Endothelial cell of umbilical vein (primary cell): ENCODE data around the gene EPRS1. TPM values are rescaled to one million over a fixed set of nuclear protein-coding genes. Genes with fewer than 3 reads are reported as not detected.

Experiments
- BruUV-seq: library from RNA; stranded (reverse); fragments of 400-500 nt; replicated peaks from 2 replicates; lab custom pipeline; 2021; lab: Mats Ljungman, UMichigan
- CTCF ChIA-PET: fragments of 300-600, 350-600 bp; sonication (Branson Sonifier 250); formaldehyde crosslinking; loops from one replicate; lab custom pipeline; 2021; ENCODE audit warnings: antibody characterized with exemption, inconsistent platforms; lab: Charles Lee
- POLR2A ChIA-PET: fragments of 300-600, 350-600 bp; sonication (Branson Sonifier 250); formaldehyde crosslinking; loops from one replicate; lab custom pipeline; 2021; ENCODE audit warnings: antibody characterized with exemption, inconsistent platforms; lab: Charles Lee
- DNase-seq: peaks from one replicate; pipeline ENCODE4 v3.0.0-alpha.2; 2011; ENCODE audit warnings: low read depth, low spot score
- FAIRE-seq: peaks from 2 replicates; lab custom pipeline; 2011; peaks lifted over from hg19 to GRCh38; lab: Jason Lieb, UNC
- H2AFZ ChIP-seq: 2 replicates; pipeline ENCODE4 v1.6.0; 2012; ENCODE audit warnings: low read depth, low read length, control low read depth, inconsistent platforms
- H3K27ac ChIP-seq: 2 replicates; pipeline ENCODE4 v1.5.1; 2011; ENCODE audit warnings: low read depth, mild to moderate bottlenecking, control low read depth, low read length, moderate library complexity; ENCODE audit not compliant: insufficient read depth
- H3K27me3 ChIP-seq, 2 experiments: 2 replicates each; pipeline versions ENCODE4 v1.6.0 to v1.6.1; 2011; ENCODE audit warnings: low read length in 2 of 2, mixed read lengths in 1 of 2; ENCODE audit not compliant: control insufficient read depth in 2 of 2, insufficient read depth in 2 of 2
- H3K36me3 ChIP-seq, 2 experiments: 2 replicates in 1 of 2; 3 replicates in 1 of 2; pipeline ENCODE4 v1.5.1; 2011; ENCODE audit warnings: low read length in 2 of 2, mild to moderate bottlenecking in 1 of 2, moderate library complexity in 1 of 2; ENCODE audit not compliant: control insufficient read depth in 2 of 2, insufficient read depth in 2 of 2; ENCODE audit errors: extremely low read depth in 1 of 2
- H3K4me1 ChIP-seq: 3 replicates; pipeline ENCODE4 v1.5.1; 2011; ENCODE audit warnings: mild to moderate bottlenecking, low read length; ENCODE audit not compliant: control insufficient read depth, insufficient read depth; ENCODE audit errors: extremely low read depth
- H3K4me2 ChIP-seq: 2 replicates; pipeline ENCODE4 v1.6.1; 2011; ENCODE audit warnings: low read length, control low read depth, mixed read lengths; ENCODE audit not compliant: insufficient read depth
- H3K4me3 ChIP-seq, 3 experiments: fragments of 200-600 bp in 1 of 3; sonication (generic), shearing (Covaris generic) in 1 of 3; replicated peaks in 1 of 3; 2 replicates each; pipeline ENCODE4 v1.5.1; 2011 to 2016; ENCODE audit warnings: control low read depth in 3 of 3, low read length in 3 of 3, mild to moderate bottlenecking in 2 of 3, inconsistent platforms in 1 of 3, low read depth in 1 of 3, moderate library complexity in 1 of 3; ENCODE audit not compliant: insufficient read depth in 1 of 3
- H3K79me2 ChIP-seq: 2 replicates; pipeline ENCODE4 v1.6.0; 2012; ENCODE audit warnings: low read length, inconsistent platforms; ENCODE audit not compliant: control insufficient read depth, insufficient read depth
- H3K9ac ChIP-seq: replicated peaks from 2 replicates; pipeline ENCODE3; 2011; ENCODE audit warnings: low read length, control low read depth; ENCODE audit not compliant: insufficient read depth; ENCODE audit errors: extremely low read depth
- H3K9me1 ChIP-seq: replicated peaks from 3 replicates; pipeline ENCODE4 v1.6.0; 2011; ENCODE audit warnings: mild to moderate bottlenecking, low read length; ENCODE audit not compliant: control insufficient read depth, insufficient read depth; ENCODE audit errors: extremely low read depth
- H3K9me3 ChIP-seq: replicated peaks from 2 replicates; pipeline ENCODE4 v1.5.1; 2012; ENCODE audit warnings: low read length, inconsistent platforms; ENCODE audit not compliant: control insufficient read depth, insufficient read depth
- H4K20me1 ChIP-seq: replicated peaks from 2 replicates; pipeline ENCODE3; 2011; ENCODE audit warnings: mild to moderate bottlenecking, low read length; ENCODE audit not compliant: control insufficient read depth, insufficient read depth; ENCODE audit errors: extremely low read depth
- EZH2 ChIP-seq: IDR thresholded peaks from 2 replicates; pipeline ENCODE4 v1.6.1; 2012; ENCODE audit warnings: borderline replicate concordance, low read depth, mild to moderate bottlenecking, moderate library complexity, low read length, inconsistent platforms; ENCODE audit not compliant: severe bottlenecking
- FOS ChIP-seq: IDR thresholded peaks from 2 replicates; pipeline ENCODE4 v1.6.1; 2011; ENCODE audit warnings: mild to moderate bottlenecking, low read length, moderate library complexity, borderline replicate concordance; ENCODE audit not compliant: insufficient read depth
- GATA2 ChIP-seq: IDR thresholded peaks from 2 replicates; pipeline ENCODE4 v1.7.0; 2011; ENCODE audit warnings: low read depth, mild to moderate bottlenecking, moderate library complexity, mixed read lengths, low read length; ENCODE audit not compliant: insufficient read length, insufficient read depth
- JUN ChIP-seq: IDR thresholded peaks from 2 replicates; pipeline ENCODE4 v1.6.1; 2011; ENCODE audit warnings: borderline replicate concordance, low read depth; ENCODE audit not compliant: insufficient read length, insufficient read depth
- MYC ChIP-seq: IDR thresholded peaks from one replicate; pipeline ENCODE4 v1.6.1; 2011; ENCODE audit warnings: mild to moderate bottlenecking, low read depth, low read length
- POLR2A ChIP-seq: IDR thresholded peaks from 2 replicates; pipeline ENCODE4 v1.6.1; 2012; ENCODE audit warnings: low read depth, mild to moderate bottlenecking, control low read depth, low read length
- POLR2AphosphoS5 ChIP-seq: IDR thresholded peaks from 2 replicates; pipeline ENCODE4 v1.6.1; 2012; ENCODE audit warnings: low read depth, mild to moderate bottlenecking, control low read depth, low read length, moderate library complexity; ENCODE audit not compliant: insufficient read depth
- dilution Hi-C: fragments of 300-500 bp; cut with MboI; formaldehyde crosslinking; loops from one replicate; pipeline ENCODE4 v1.15.0; 2019; ENCODE audit warnings: low sequenced_read_pairs; ENCODE audit not compliant: extremely low pct_ligation_motif_present
- intact Hi-C: fragments of 100-400 bp; cut with micrococcal nuclease; formaldehyde crosslinking; loops from one replicate; pipeline ENCODE4 v1.10.0; 2022
- polyA plus RNA-seq, 4 experiments: library from polyadenylated mRNA; depleted of rRNA in 3 of 4; stranded (reverse) in 3 of 4; unstranded in 1 of 4; fragments of >200 nt; gene quantifications; 2 replicates each; pipeline versions ENCODE4 v1.2.1 to v1.2.3, GENCODE V29; 2011 to 2012; ENCODE audit warnings: missing spikeins in 1 of 4
- total RNA-seq: library from RNA; stranded (reverse); gene quantifications from 2 replicates; pipeline ENCODE4 v1.2.3, GENCODE V29; 2021
- TF ChIP-seq, protein P1 (sequence below): IDR thresholded peaks from 2 replicates; pipeline ENCODE4 v1.6.1; 2011; ENCODE audit not compliant: insufficient read depth, insufficient read length
- TF ChIP-seq, protein P2 (sequence below), 2 donors: IDR thresholded peaks; 1 replicate in 1 of 2; 2 replicates in 1 of 2; pipeline ENCODE4 v1.5.1; 2011; ENCODE audit warnings: low read length in 2 of 2, mild to moderate bottlenecking in 2 of 2, moderate library complexity in 2 of 2, control low read depth in 1 of 2, inconsistent platforms in 1 of 2, low read depth in 1 of 2; ENCODE audit not compliant: insufficient read depth in 1 of 2; ENCODE audit errors: extremely low read depth in 1 of 2

Gene EPRS1
- total and polyA plus RNA-seq, 2 donors (not counting 3 experiments of a cell fraction or from before 2014, with no cell fraction given) = 22.9 to 109 TPM

DNA sequence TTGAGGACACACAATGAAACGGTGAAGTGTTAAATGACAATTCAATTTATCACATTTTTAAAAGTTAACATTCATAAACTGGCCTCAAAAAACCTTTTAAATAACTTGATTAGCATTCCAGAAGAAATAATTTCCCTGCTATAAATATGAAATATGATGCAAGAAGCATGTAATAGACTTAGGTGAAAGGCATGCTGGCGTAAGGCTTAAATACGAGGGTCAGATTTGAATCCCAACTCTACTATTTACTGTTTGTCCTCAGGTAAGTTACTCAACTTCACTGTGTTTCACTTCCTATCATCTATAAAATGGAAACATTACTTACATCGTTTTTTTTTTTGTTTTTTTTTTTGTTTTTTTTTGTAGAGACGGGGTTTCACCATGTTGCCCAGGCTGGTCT is 40.8 kb downstream of the EPRS1 start:
- BruUV-seq = no TSS peak
- Histone ChIP-seq H3K79me2 (no peaks in the 10 kb centered on the region), H3K9me1 (no peaks in the 10 kb centered on the region), H3K9ac (no peak overlapping the region), H3K4me3 (no peak overlapping the region), H3K4me1 (peaks cover 18% of the 10 kb centered on the region), H3K36me3 (peaks cover 2 to 9% of the 10 kb centered on the region in 2 experiments), H4K20me1 (no peaks in the 10 kb centered on the region), H3K27ac (no peak overlapping the region), H3K9me3 (no peaks in the 10 kb centered on the region), H3K4me2 (no peak overlapping the region), H3K27me3 (no peaks in the 10 kb centered on the region), H2AFZ (no peak overlapping the region)
- dilution Hi-C loops (no loop called here), intact Hi-C loops (no loop called here)
- no peak for DNase-seq
- FAIRE-seq = no peak
- no peak for TF ChIP-seq JUN
- TF ChIP-seq FOS = no peak
- TF ChIP-seq, protein P1, sequence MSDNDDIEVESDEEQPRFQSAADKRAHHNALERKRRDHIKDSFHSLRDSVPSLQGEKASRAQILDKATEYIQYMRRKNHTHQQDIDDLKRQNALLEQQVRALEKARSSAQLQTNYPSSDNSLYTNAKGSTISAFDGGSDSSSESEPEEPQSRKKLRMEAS = no peak
- no peak for TF ChIP-seq GATA2
- TF ChIP-seq POLR2A = no peak
- no peak for TF ChIP-seq MYC
- TF ChIP-seq, protein P2, sequence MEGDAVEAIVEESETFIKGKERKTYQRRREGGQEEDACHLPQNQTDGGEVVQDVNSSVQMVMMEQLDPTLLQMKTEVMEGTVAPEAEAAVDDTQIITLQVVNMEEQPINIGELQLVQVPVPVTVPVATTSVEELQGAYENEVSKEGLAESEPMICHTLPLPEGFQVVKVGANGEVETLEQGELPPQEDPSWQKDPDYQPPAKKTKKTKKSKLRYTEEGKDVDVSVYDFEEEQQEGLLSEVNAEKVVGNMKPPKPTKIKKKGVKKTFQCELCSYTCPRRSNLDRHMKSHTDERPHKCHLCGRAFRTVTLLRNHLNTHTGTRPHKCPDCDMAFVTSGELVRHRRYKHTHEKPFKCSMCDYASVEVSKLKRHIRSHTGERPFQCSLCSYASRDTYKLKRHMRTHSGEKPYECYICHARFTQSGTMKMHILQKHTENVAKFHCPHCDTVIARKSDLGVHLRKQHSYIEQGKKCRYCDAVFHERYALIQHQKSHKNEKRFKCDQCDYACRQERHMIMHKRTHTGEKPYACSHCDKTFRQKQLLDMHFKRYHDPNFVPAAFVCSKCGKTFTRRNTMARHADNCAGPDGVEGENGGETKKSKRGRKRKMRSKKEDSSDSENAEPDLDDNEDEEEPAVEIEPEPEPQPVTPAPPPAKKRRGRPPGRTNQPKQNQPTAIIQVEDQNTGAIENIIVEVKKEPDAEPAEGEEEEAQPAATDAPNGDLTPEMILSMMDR (IDR thresholded peaks at IDR 0.05; ENCODE audit: extremely low read depth in 1 of 2, insufficient read depth in 1 of 2, low read depth in 1 of 2, low read length in 2 of 2) = no peak
- TF ChIP-seq POLR2AphosphoS5 = no peak
- TF ChIP-seq EZH2 = no peak
- POLR2A ChIA-PET = no interaction called here
- CTCF ChIA-PET = no interaction called here
